22Rv1 (cell line): ENCODE measurements around the gene ASCL4.

Experiments
- H3K27ac ChIP-seq: fragments of 450-650 bp; 2 replicates; pipeline ENCODE4 v1.5.1; 2017
- CTCF ChIP-seq: fragments of 450-650 bp; IDR thresholded peaks from 2 replicates; pipeline ENCODE4 v1.5.1; 2017; ENCODE audit warnings: mild to moderate bottlenecking
- ZFX ChIP-seq: fragments of 450-650 bp; IDR thresholded peaks from 2 replicates; pipeline ENCODE4 v1.6.1; 2017; ENCODE audit warnings: antibody characterized with exemption, borderline replicate concordance

The ASCL4 gene

GRCh38 chr12:107736914-107737313 is 37.6 kb upstream of the ASCL4 start:
- no peak overlapping the region for H3K27ac ChIP-seq
- TF ChIP-seq ZFX (no peak), CTCF (no peak)

- no peak overlapping the region for H3K27ac ChIP-seq
- TF ChIP-seq CTCF: no peak
- no peak for TF ChIP-seq ZFX
Observed at GRCh38 chr12:107748472-107748871, 26.0 kb upstream of the ASCL4 start.

- no peak overlapping the region for H3K27ac ChIP-seq
- TF ChIP-seq CTCF (no peak), ZFX (no peak)
Observed at GRCh38 chr12:107749083-107749482, 25.4 kb upstream of the ASCL4 start.

GRCh38 chr12:107759410-107759809 is 15.1 kb upstream of the ASCL4 start:
- no peak for TF ChIP-seq ZFX
- no peak for TF ChIP-seq CTCF
- H3K27ac ChIP-seq: peak overlapping the region; percentile 63; the same call in 1 of the 2 replicates

DNA sequence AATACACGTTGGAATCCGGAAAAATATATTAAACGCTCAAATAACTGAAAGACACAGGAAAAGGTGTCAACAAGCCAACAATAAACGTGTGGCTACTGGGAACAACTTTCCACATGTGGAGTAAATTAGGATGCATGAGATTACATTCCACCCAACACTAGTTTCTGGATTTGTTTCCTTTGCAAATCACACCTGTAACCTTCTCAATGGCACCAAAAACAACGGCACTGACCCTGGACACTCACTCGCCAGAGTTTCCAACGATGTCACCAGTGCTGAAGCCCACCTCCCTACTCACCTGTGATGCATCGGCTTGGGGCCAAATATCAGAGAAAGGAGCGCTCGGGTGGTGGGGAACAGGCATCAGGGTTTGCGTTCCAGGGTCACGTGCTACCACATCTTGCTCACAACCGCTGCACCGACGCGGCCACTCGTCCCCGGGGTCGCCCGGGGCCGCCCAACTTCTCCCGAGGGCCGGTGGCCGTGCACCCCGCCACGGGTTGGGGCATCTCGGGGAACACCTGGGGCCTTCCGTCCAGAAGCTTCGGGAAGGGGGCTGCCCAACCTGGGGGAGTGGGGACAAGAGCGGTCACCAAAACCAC is 14.2 kb upstream of the ASCL4 start:
- no peak for TF ChIP-seq ZFX
- TF ChIP-seq CTCF: no peak
- H3K27ac ChIP-seq: peak overlapping the region; percentile 63

GRCh38 chr12:107760809-107761501 is 13.5 kb upstream of the ASCL4 start, which contains the start of gene PRDM4:
Gene PRDM4, minus strand, starts transcription at chr12:107761137. Its CDS starts 622 bp downstream, at chr12:107760515.
- TF ChIP-seq ZFX: no peak
- TF ChIP-seq CTCF: peak; percentile 80
- peak within 1 kb of the TSS; percentile 63 for H3K27ac ChIP-seq

DNA sequence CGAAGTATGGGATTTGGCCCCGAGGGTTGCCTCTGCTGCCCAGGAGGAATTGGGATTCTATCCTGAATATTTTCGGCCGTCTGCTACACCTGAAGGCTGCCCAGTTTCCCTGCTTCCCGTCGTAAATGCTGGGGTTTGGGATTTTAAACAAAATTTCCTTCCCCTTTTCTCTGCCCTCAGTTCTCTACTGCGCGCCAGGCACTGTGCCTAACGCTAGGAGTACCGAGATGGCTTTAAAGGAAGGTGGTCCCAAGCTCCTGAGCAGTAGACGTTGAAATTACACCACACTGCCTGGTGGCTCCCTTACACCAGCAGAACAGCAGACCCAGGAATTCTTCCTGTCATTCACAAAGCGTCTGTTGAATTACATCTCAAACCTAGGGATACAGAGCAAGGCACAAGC is 13.0 kb upstream of the ASCL4 start:
- TF ChIP-seq ZFX: no peak
- TF ChIP-seq CTCF: no peak
- H3K27ac ChIP-seq: no peak overlapping the region; the same call in 1 of the 2 replicates
